Activated naive CD8-positive, alpha-beta T cell treated with anti-CD3 and anti-CD28 coated beads, Interleukin-2, amount 50 U/mL, for 24 hours (primary cell): ENCODE data around the gene DLL3.
"Not testable (repeated sequence)": the region's sequence is repeated elsewhere in the genome, so short reads cannot be mapped to it uniquely, and the experiment has no call there.

Experiments
- ATAC-seq: fragments of 150-1000 bp; cut with Tn5 transposase; one replicate; pipeline ENCODE4 v1.10.0; 2021
- DNase-seq: peaks from one replicate; pipeline ENCODE4 v3.0.0; 2021
- H3K27ac Mint-ChIP-seq: one replicate; pipeline ENCODE4 v1.8.0; 2021; ENCODE audit warnings: mild to moderate bottlenecking, mixed read lengths
- H3K27me3 Mint-ChIP-seq: one replicate; pipeline ENCODE4 v1.8.0; 2021; ENCODE audit warnings: mixed read lengths
- H3K36me3 Mint-ChIP-seq: one replicate; pipeline ENCODE4 v1.8.0; 2021; ENCODE audit warnings: low read depth, mixed read lengths
- H3K4me1 Mint-ChIP-seq: one replicate; pipeline ENCODE4 v1.8.0; 2021; ENCODE audit warnings: mixed read lengths
- H3K4me3 Mint-ChIP-seq: one replicate; pipeline ENCODE4 v1.8.0; 2021; ENCODE audit warnings: mild to moderate bottlenecking, moderate library complexity, mixed read lengths
- H3K9me3 Mint-ChIP-seq: one replicate; pipeline ENCODE4 v1.8.0; 2021; ENCODE audit warnings: mixed read lengths

The DLL3 gene

GRCh38 chr19:39474139-39474620 is 24.6 kb upstream of the DLL3 start:
- DNase-seq (peak; percentile 79), ATAC-seq (peak; percentile 16)
- Mint-ChIP-seq H3K27ac (no peak overlapping the region), H3K36me3 (peaks cover 52% of the 10 kb centered on the region), H3K4me1 (peaks cover 33% of the 10 kb centered on the region), H3K9me3 (no peaks in the 10 kb centered on the region), H3K27me3 (no peaks in the 10 kb centered on the region), H3K4me3 (no peak overlapping the region)

GRCh38 chr19:39475748-39476147 is 23.0 kb upstream of the DLL3 start:
- Mint-ChIP-seq H3K4me3 (no peak overlapping the region), H3K27ac (no peak overlapping the region), H3K4me1 (peaks cover 28% of the 10 kb centered on the region), H3K9me3 (no peaks in the 10 kb centered on the region), H3K27me3 (no peaks in the 10 kb centered on the region), H3K36me3 (peaks cover 37% of the 10 kb centered on the region)
- DNase-seq (no peak), ATAC-seq (no peak)

GRCh38 chr19:39479319-39479801 is 19.4 kb upstream of the DLL3 start:
- not testable (repeated sequence) for H3K9me3 Mint-ChIP-seq, H3K27ac Mint-ChIP-seq
- peaks cover 28% of the 10 kb centered on the region for H3K36me3 Mint-ChIP-seq

GRCh38 chr19:39479916-39480315 is 18.8 kb upstream of the DLL3 start:
- Mint-ChIP-seq H3K27me3 (no peaks in the 10 kb centered on the region), H3K4me3 (peak overlapping the region; percentile 92)
- no peak for ATAC-seq

More at GRCh38 chr19:39479319-39479801, 19.4 kb upstream of the DLL3 start:
- H3K4me3 Mint-ChIP-seq, H3K27me3 Mint-ChIP-seq, DNase-seq, ATAC-seq: not testable (repeated sequence)
- H3K4me1 Mint-ChIP-seq = peaks cover 25% of the 10 kb centered on the region

GRCh38 chr19:39480337-39481228 is 18.2 kb upstream of the DLL3 start, which contains the start of gene TIMM50:
TIMM50 (plus strand) TSS chr19:39480838; CDS start chr19:39480854, 16 bp downstream.
- H3K4me3 Mint-ChIP-seq = peak within 1 kb of the TSS; percentile 92
- DNase-seq (peak; percentile 99), ATAC-seq (peak; percentile 93)
- peaks cover 25% of the 10 kb centered on the region for H3K4me1 Mint-ChIP-seq
- H3K27ac Mint-ChIP-seq = peak within 1 kb of the TSS; percentile 91
- H3K27me3 Mint-ChIP-seq = no peaks in the 10 kb centered on the region
- no peaks in the 10 kb centered on the region for H3K9me3 Mint-ChIP-seq
- peaks cover 26% of the 10 kb centered on the region for H3K36me3 Mint-ChIP-seq

More at GRCh38 chr19:39479916-39480315, 18.8 kb upstream of the DLL3 start:
- DNase-seq = no peak
- Mint-ChIP-seq H3K27ac (peak overlapping the region; percentile 91), H3K4me1 (peaks cover 25% of the 10 kb centered on the region), H3K36me3 (peaks cover 26% of the 10 kb centered on the region), H3K9me3 (no peaks in the 10 kb centered on the region)

GRCh38 chr19:39481229-39481545 is 17.6 kb upstream of the DLL3 start:
- Mint-ChIP-seq H3K4me3 (peak overlapping the region; percentile 92), H3K4me1 (peaks cover 25% of the 10 kb centered on the region), H3K27ac (peak overlapping the region; percentile 91), H3K9me3 (no peaks in the 10 kb centered on the region), H3K36me3 (peaks cover 26% of the 10 kb centered on the region), H3K27me3 (no peaks in the 10 kb centered on the region)
- DNase-seq = no peak
- ATAC-seq = no peak

GRCh38 chr19:39481676-39482075 is 17.1 kb upstream of the DLL3 start:
- Mint-ChIP-seq H3K27me3 (no peaks in the 10 kb centered on the region), H3K27ac (peak overlapping the region; percentile 91), H3K4me3 (peak overlapping the region; percentile 92), H3K36me3 (peaks cover 28% of the 10 kb centered on the region), H3K4me1 (peaks cover 25% of the 10 kb centered on the region), H3K9me3 (no peaks in the 10 kb centered on the region)
- ATAC-seq (no peak), DNase-seq (no peak)

GRCh38 chr19:39483141-39483540 is 15.6 kb upstream of the DLL3 start:
- DNase-seq (no peak), ATAC-seq (no peak)
- H3K27me3 Mint-ChIP-seq = no peaks in the 10 kb centered on the region
- no peak overlapping the region for H3K27ac Mint-ChIP-seq
- peak overlapping the region; percentile 42 for H3K4me3 Mint-ChIP-seq
- H3K9me3 Mint-ChIP-seq = no peaks in the 10 kb centered on the region
- H3K36me3 Mint-ChIP-seq = peaks cover 28% of the 10 kb centered on the region
- peaks cover 25% of the 10 kb centered on the region for H3K4me1 Mint-ChIP-seq

- no peak overlapping the region for H3K27ac Mint-ChIP-seq
- H3K27me3 Mint-ChIP-seq = no peaks in the 10 kb centered on the region
- no peak overlapping the region for H3K4me3 Mint-ChIP-seq
- no peak for ATAC-seq
- no peaks in the 10 kb centered on the region for H3K4me1 Mint-ChIP-seq
- no peak for DNase-seq
- H3K36me3 Mint-ChIP-seq = peaks cover 25% of the 10 kb centered on the region
- H3K9me3 Mint-ChIP-seq = no peaks in the 10 kb centered on the region
Measured at GRCh38 chr19:39489756-39490155, 9.0 kb upstream of the DLL3 start.

- Mint-ChIP-seq H3K27ac (no peak overlapping the region), H3K9me3 (no peaks in the 10 kb centered on the region), H3K36me3 (peaks cover 14% of the 10 kb centered on the region), H3K4me3 (no peak overlapping the region), H3K27me3 (peaks cover 6% of the 10 kb centered on the region), H3K4me1 (no peaks in the 10 kb centered on the region)
- ATAC-seq = no peak
- DNase-seq = no peak
Measured at GRCh38 chr19:39492225-39492624, 6.5 kb upstream of the DLL3 start.

- Mint-ChIP-seq H3K27ac (no peak overlapping the region), H3K4me3 (no peak overlapping the region), H3K36me3 (peaks cover 14% of the 10 kb centered on the region), H3K27me3 (peaks cover 7% of the 10 kb centered on the region), H3K9me3 (no peaks in the 10 kb centered on the region), H3K4me1 (no peaks in the 10 kb centered on the region)
- no peak for ATAC-seq
- DNase-seq = no peak
Measured at GRCh38 chr19:39492788-39493187, 6.0 kb upstream of the DLL3 start.

- H3K27ac Mint-ChIP-seq = no peak overlapping the region
- peaks cover 14% of the 10 kb centered on the region for H3K4me1 Mint-ChIP-seq
- ATAC-seq (no peak), DNase-seq (no peak)
- no peaks in the 10 kb centered on the region for H3K9me3 Mint-ChIP-seq
- H3K27me3 Mint-ChIP-seq = peaks cover 21% of the 10 kb centered on the region
- H3K36me3 Mint-ChIP-seq = peaks cover 5% of the 10 kb centered on the region
- H3K4me3 Mint-ChIP-seq = no peak overlapping the region
Measured at GRCh38 chr19:39494661-39495060, 4.1 kb upstream of the DLL3 start.

GRCh38 chr19:39496063-39496462 is 2.7 kb upstream of the DLL3 start:
- ATAC-seq = no peak

GRCh38 chr19:39497701-39497995 is 1.1 kb upstream of the DLL3 start:
- peaks cover 40% of the 10 kb centered on the region for H3K27me3 Mint-ChIP-seq
- H3K4me3 Mint-ChIP-seq = no peak overlapping the region
- no peak for DNase-seq
- no peak for ATAC-seq
- no peaks in the 10 kb centered on the region for H3K36me3 Mint-ChIP-seq
- H3K27ac Mint-ChIP-seq = no peak overlapping the region
- H3K9me3 Mint-ChIP-seq = no peaks in the 10 kb centered on the region
- peaks cover 16% of the 10 kb centered on the region for H3K4me1 Mint-ChIP-seq

More at GRCh38 chr19:39496063-39496462, 2.7 kb upstream of the DLL3 start:
- DNase-seq = no peak
- Mint-ChIP-seq H3K27ac (no peak overlapping the region), H3K9me3 (no peaks in the 10 kb centered on the region), H3K4me3 (no peak overlapping the region), H3K4me1 (peaks cover 16% of the 10 kb centered on the region), H3K36me3 (no peaks in the 10 kb centered on the region), H3K27me3 (peaks cover 34% of the 10 kb centered on the region)
